Esophagus mucosa (tissue), 1 donor: ENCODE measurements around the gene ARHGEF7. TPM values are rescaled to one million over a fixed set of nuclear protein-coding genes. Genes with fewer than 3 reads are reported as not detected.

Source experiments
- total RNA-seq: library from RNA; stranded (reverse); gene quantifications from one replicate; pipeline ENCODE4 v1.2.4, GENCODE V29; 2023
- donor health status: DM: yes; HTN: yes; CAD: no.

The ARHGEF7 gene
- total RNA-seq, 1 donor from 2014 or later: 25.6 TPM

Other genes with a start within 250 kb of the ARHGEF7 start
- gene ANKRD10, start 200.2 kb upstream of the ARHGEF7 start, total RNA-seq: 24.3 TPM
- gene TEX29, start 205.3 kb downstream of the ARHGEF7 start, total RNA-seq: not detected